GM23248 (cell line): ENCODE data around the gene CADM1. TPM values are rescaled to one million over a fixed set of nuclear protein-coding genes. Genes with fewer than 3 reads are reported as not detected.

Source experiments
- DNase-seq: peaks from one replicate; pipeline ENCODE4 v3.0.0-alpha.2; 2015
- H2AFZ ChIP-seq: fragments of 200-600 bp; sonication (generic); 2 replicates; pipeline ENCODE4 v1.6.1; 2016; ENCODE audit warnings: antibody characterized with exemption
- H3F3A ChIP-seq: fragments of 200-600 bp; sonication (generic); 2 replicates; pipeline ENCODE4 v1.6.1; 2016; ENCODE audit warnings: mild to moderate bottlenecking, antibody characterized with exemption, mixed run types; ENCODE audit not compliant: insufficient read depth
- H3K27ac ChIP-seq: fragments of 200-600 bp; sonication (generic); 2 replicates; pipeline ENCODE4 v1.5.1; 2016; ENCODE audit warnings: mild to moderate bottlenecking
- H3K27me3 ChIP-seq: fragments of 200-600 bp; sonication (generic); replicated peaks from 2 replicates; pipeline ENCODE4 v1.6.1; 2016; ENCODE audit warnings: mild to moderate bottlenecking; ENCODE audit not compliant: insufficient read depth
- H3K36me3 ChIP-seq: fragments of 200-600 bp; sonication (generic); 2 replicates; pipeline ENCODE4 v1.6.1; 2016; ENCODE audit warnings: low read depth, mild to moderate bottlenecking
- H3K4me1 ChIP-seq: fragments of 200-600 bp; sonication (generic); 2 replicates; pipeline ENCODE4 v1.6.1; 2016; ENCODE audit warnings: mild to moderate bottlenecking; ENCODE audit not compliant: insufficient read depth
- H3K4me2 ChIP-seq: fragments of 200-600 bp; sonication (generic); one replicate; pipeline ENCODE4 v1.6.1; 2016; ENCODE audit warnings: mild to moderate bottlenecking; ENCODE audit not compliant: unreplicated experiment
- H3K4me3 ChIP-seq: fragments of 200-600 bp; sonication (generic); 2 replicates; pipeline ENCODE4 v1.5.1; 2016; ENCODE audit warnings: mild to moderate bottlenecking
- H3K79me2 ChIP-seq: fragments of 200-600 bp; sonication (generic); 2 replicates; pipeline ENCODE4 v1.6.1; 2016; ENCODE audit warnings: mild to moderate bottlenecking; ENCODE audit not compliant: insufficient read depth
- H3K9ac ChIP-seq: fragments of 200-600 bp; sonication (generic); 2 replicates; pipeline ENCODE4 v1.6.1; 2016; ENCODE audit warnings: mild to moderate bottlenecking
- H3K9me2 ChIP-seq: fragments of 200-600 bp; sonication (generic); 2 replicates; pipeline ENCODE4 v1.6.1; 2016; ENCODE audit warnings: mixed run types, mild to moderate bottlenecking, moderate library complexity; ENCODE audit not compliant: insufficient read depth
- H3K9me3 ChIP-seq: fragments of 200-600 bp; sonication (generic); one replicate; pipeline ENCODE4 v1.6.1; 2017; ENCODE audit warnings: low read depth
- H4K20me1 ChIP-seq: fragments of 200-600 bp; sonication (generic); 2 replicates; pipeline ENCODE4 v1.6.0; 2016; ENCODE audit not compliant: insufficient read depth
- EZH2 ChIP-seq: fragments of 200-600 bp; sonication (generic); IDR thresholded peaks from 2 replicates; pipeline ENCODE4 v1.6.1; 2018; ENCODE audit warnings: antibody characterized with exemption, mild to moderate bottlenecking; ENCODE audit not compliant: insufficient read depth, poor library complexity, severe bottlenecking
- EZH2phosphoT487 ChIP-seq: fragments of 200-600 bp; sonication (generic); IDR thresholded peaks from 2 replicates; pipeline ENCODE4 v1.6.1; 2018; ENCODE audit warnings: antibody characterized with exemption, moderate library complexity, mild to moderate bottlenecking, low read depth; ENCODE audit not compliant: insufficient read depth
- WGBS, 2 experiments: methylation state at CpG; one replicate each; pipeline ENCODE4 v1.1.6; 2015 to 2017; ENCODE audit warnings: low lambda C conversion rate in 2 of 2, low coverage in 1 of 2; ENCODE audit errors: missing lambda C conversion rate in 2 of 2; 5-methylcytosine and 5-hydroxymethylcytosine counted together
- in situ Hi-C: fragments of 300-500 bp; cut with MboI; formaldehyde crosslinking; loops from 2 replicates; pipeline ENCODE4 v1.15.0; 2020
- polyA plus RNA-seq: library from polyadenylated mRNA; unstranded; fragments of >200 nt; fragmentation: Nextera tagmentation; extraction: Ambion mirVana; gene quantifications from 2 replicates; pipeline ENCODE4 v1.2.1, GENCODE V29; 2016
- total RNA-seq: library from RNA; depleted of rRNA; stranded (reverse); fragments of >200 nt; shearing (Covaris generic); gene quantifications from 2 replicates; pipeline ENCODE4 v1.2.3, GENCODE V29; 2014

Gene CADM1
- total and polyA plus RNA-seq, 2 experiments from 2014 or later = 0.83 to 1.4 TPM

DNA sequence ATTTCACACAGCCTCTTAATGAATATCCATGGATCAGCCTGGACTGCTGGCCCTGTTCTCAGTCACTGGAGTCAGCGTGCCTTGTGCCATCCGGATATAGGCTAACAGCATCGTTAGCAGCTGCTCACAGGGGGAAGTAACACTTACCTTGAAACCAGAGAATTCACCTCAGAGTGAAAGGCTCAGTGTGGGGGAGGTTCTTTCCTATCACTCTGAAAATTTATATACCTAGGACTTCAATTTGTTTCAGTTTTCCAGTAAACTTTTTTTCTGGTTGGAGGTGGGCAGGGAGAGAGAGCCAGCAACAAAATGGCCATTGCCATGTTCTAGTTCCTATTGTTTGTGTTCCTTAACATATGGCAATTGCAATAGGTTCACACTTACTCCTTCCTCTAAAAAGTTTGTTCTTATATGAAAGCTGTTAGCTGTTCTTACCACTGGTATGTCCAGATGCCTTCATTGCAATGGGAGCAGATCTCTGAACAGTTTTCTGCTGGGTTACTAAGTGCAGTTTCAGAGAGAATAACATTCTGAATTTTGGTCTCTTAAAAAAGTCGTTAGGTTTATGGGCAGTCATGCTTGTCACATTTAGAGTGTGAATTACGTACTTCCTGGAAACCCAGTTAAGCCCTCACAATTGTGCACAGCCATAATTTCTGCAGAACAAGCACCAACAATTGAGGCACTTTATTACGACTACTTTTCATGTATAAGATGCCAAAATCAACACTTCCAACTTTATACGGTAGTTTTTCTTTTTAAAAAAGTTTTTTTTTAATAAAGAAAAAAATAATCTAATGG, 247.6 kb downstream of the CADM1 start:
- H3K27ac ChIP-seq = no peak overlapping the region
- no peaks in the 10 kb centered on the region for H4K20me1 ChIP-seq
- H3K27me3 ChIP-seq = no peaks in the 10 kb centered on the region; the same call in 1 of the 2 replicates
- WGBS, 2 experiments = 28 to 40% methylated on average over 7 of the region's 7 CpGs
- no peaks in the 10 kb centered on the region for H3K9me2 ChIP-seq
- H3K9me3 ChIP-seq = no peaks in the 10 kb centered on the region
- H3K9ac ChIP-seq = no peak overlapping the region
- no peaks in the 10 kb centered on the region for H3K79me2 ChIP-seq
- no peaks in the 10 kb centered on the region for H3K36me3 ChIP-seq
- in situ Hi-C loops = no loop called here
- H2AFZ ChIP-seq = no peak overlapping the region
- no peak for DNase-seq
- no peaks in the 10 kb centered on the region for H3K4me1 ChIP-seq
- H3K4me3 ChIP-seq = no peak overlapping the region
- no peak overlapping the region for H3K4me2 ChIP-seq
- H3F3A ChIP-seq = no peaks in the 10 kb centered on the region
- TF ChIP-seq EZH2 = no peak
- TF ChIP-seq EZH2phosphoT487 = no peak

DNA sequence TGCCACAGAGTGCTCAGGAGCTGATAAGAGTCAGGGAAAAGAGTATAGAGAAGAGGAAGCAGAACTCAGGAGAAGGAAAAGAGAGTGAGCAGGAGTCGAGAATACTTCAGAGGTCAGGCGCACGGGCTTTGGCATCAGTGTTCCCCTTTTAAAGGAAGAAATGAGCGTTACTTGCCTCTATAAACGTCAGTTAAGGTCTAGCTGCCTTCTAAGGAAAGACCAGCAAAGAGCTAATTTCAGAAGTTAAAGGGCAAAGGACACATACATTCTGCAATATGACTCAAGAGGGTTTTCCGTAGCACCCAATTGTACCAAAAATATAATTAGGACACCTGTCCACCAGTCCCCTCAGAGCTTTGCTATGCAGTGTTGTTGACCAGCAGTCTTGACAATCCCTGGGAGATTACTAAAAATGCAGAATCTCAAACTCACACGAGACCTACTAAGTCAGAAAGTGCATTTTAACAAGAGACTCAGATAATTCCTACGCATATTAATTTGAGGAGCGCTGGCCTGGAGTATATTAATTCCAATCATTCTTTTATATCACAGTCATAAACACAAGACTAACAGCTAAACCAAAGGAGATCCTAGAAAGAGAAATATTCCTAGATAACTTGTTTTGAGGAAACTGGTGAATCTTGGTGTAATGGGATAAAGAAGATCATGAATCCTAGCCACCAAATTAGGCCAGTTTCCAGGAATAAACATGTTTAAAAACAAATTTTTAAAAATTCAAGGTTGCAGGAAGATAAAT, 249.0 kb downstream of the CADM1 start:
- Histone ChIP-seq H3K9me3 (no peaks in the 10 kb centered on the region), H3K79me2 (no peaks in the 10 kb centered on the region), H4K20me1 (no peaks in the 10 kb centered on the region), H3K36me3 (no peaks in the 10 kb centered on the region), H3F3A (no peaks in the 10 kb centered on the region), H3K4me2 (no peak overlapping the region), H3K9ac (no peak overlapping the region), H2AFZ (no peak overlapping the region), H3K9me2 (no peaks in the 10 kb centered on the region), H3K4me3 (no peak overlapping the region), H3K27ac (no peak overlapping the region), H3K4me1 (no peaks in the 10 kb centered on the region), H3K27me3 (peaks cover 10% of the 10 kb centered on the region)
- in situ Hi-C loops = no loop called here
- TF ChIP-seq EZH2 = no peak
- no peak for TF ChIP-seq EZH2phosphoT487
- DNase-seq = no peak
- 49 to 61% methylated on average over 9 of the region's 9 CpGs for WGBS, 2 experiments

DNA sequence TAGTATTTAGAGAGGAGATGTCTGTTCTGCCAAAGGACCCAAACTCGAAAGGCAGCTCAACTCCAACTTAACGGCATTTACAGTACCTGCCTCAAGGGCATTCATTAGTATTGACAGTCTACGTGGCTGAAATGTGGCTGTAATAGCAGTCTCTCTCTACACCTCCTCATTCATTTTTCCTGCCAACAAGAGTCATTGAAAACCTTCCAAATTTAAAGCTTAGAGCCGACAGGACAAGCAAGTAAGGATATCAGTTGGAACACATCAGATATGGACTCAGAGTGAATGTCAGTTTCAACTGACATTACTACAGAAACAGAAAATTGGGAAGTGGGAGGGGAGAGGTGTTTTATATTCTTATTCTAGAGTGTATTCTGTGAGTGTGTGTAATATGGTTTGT, 253.1 kb downstream of the CADM1 start:
- Histone ChIP-seq H3F3A (no peaks in the 10 kb centered on the region), H3K4me2 (no peak overlapping the region), H2AFZ (no peak overlapping the region), H4K20me1 (no peaks in the 10 kb centered on the region), H3K4me1 (no peaks in the 10 kb centered on the region), H3K79me2 (no peaks in the 10 kb centered on the region), H3K9me3 (no peaks in the 10 kb centered on the region), H3K9me2 (no peaks in the 10 kb centered on the region), H3K9ac (no peak overlapping the region), H3K27me3 (peaks cover 10% of the 10 kb centered on the region), H3K4me3 (no peak overlapping the region), H3K27ac (no peak overlapping the region), H3K36me3 (no peaks in the 10 kb centered on the region)
- in situ Hi-C loops = no loop called here
- no peak for TF ChIP-seq EZH2
- TF ChIP-seq EZH2phosphoT487 = no peak
- 23 to 26% methylated on average over 4 of the region's 4 CpGs for WGBS, 2 experiments
- DNase-seq = no peak

DNA sequence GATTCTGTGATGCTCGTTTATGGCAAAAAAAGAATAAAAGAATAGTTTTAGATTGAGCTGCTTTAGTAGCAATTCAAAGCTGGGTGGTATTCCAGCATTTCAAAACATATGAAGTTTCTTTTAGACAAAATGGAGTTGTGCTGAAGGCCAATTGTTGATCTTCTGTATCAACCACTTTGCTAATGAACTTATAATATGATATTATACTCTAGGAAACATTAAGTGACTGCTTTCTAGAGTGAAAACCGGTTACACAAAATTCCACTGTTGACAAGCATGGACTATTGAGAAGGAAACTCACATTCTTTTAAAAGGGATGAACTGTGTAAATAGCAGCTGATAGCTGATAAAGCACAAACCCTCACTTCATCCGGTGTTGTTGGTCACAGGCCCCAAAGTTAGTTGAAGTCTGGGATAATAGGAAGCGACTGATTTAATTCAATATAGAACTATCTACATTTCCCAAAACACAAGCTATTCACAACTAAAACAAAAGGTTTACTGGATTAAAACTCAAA, 255.1 kb downstream of the CADM1 start:
- Histone ChIP-seq H3K4me1 (no peaks in the 10 kb centered on the region), H3K36me3 (no peaks in the 10 kb centered on the region), H3K9me3 (no peaks in the 10 kb centered on the region), H3K27me3 (peaks cover 10% of the 10 kb centered on the region), H3K9ac (no peak overlapping the region), H3K4me3 (no peak overlapping the region), H2AFZ (no peak overlapping the region), H3K27ac (no peak overlapping the region), H3K4me2 (no peak overlapping the region), H3K9me2 (no peaks in the 10 kb centered on the region), H3K79me2 (no peaks in the 10 kb centered on the region), H4K20me1 (no peaks in the 10 kb centered on the region), H3F3A (no peaks in the 10 kb centered on the region)
- in situ Hi-C loops = no loop called here
- TF ChIP-seq EZH2phosphoT487 (no peak), EZH2 (no peak)
- DNase-seq = no peak
- 30 to 39% methylated on average over 4 of the region's 4 CpGs for WGBS, 2 experiments
